Osteocyte (in vitro differentiated cells): ENCODE data around the gene STAG3. TPM values are rescaled to one million over a fixed set of nuclear protein-coding genes. Genes with fewer than 3 reads are reported as not detected.
"Not testable (repeated sequence)": the region's sequence is repeated elsewhere in the genome, so short reads cannot be mapped to it uniquely, and the experiment has no call there.

Experiments used
- DNase-seq: peaks from one replicate; pipeline ENCODE4 v3.0.0; 2021; ENCODE audit warnings: mixed read lengths; ENCODE audit not compliant: unreplicated experiment; ENCODE audit errors: extremely low spot score
- H3K27ac Mint-ChIP-seq: one replicate; pipeline ENCODE4 v1.8.0; 2021; ENCODE audit warnings: mild to moderate bottlenecking, mixed read lengths; ENCODE audit not compliant: unreplicated experiment
- H3K27me3 Mint-ChIP-seq: one replicate; pipeline ENCODE4 v1.8.0; 2021; ENCODE audit warnings: mixed read lengths; ENCODE audit not compliant: unreplicated experiment
- H3K36me3 Mint-ChIP-seq: one replicate; pipeline ENCODE4 v1.8.0; 2021; ENCODE audit warnings: mixed read lengths; ENCODE audit not compliant: unreplicated experiment
- H3K4me1 Mint-ChIP-seq: one replicate; pipeline ENCODE4 v1.8.0; 2021; ENCODE audit warnings: mixed read lengths; ENCODE audit not compliant: unreplicated experiment
- H3K4me3 Mint-ChIP-seq: one replicate; pipeline ENCODE4 v1.8.0; 2021; ENCODE audit warnings: mild to moderate bottlenecking, moderate library complexity, mixed read lengths; ENCODE audit not compliant: unreplicated experiment
- H3K9me3 Mint-ChIP-seq: one replicate; pipeline ENCODE4 v1.8.0; 2021; ENCODE audit warnings: mixed read lengths; ENCODE audit not compliant: unreplicated experiment
- CTCF ChIP-seq: fragments of 200-600 bp; sonication (generic); IDR thresholded peaks from 2 replicates; pipeline ENCODE4 v1.5.0; 2021; ENCODE audit warnings: antibody characterized with exemption, mild to moderate bottlenecking, moderate library complexity
- total RNA-seq: library from RNA; stranded (reverse); gene quantifications from 2 replicates; pipeline ENCODE4 v1.2.1, GENCODE V29; 2021

The STAG3 gene
- total RNA-seq, 1 donor from 2014 or later, result 1.5 TPM

- Mint-ChIP-seq H3K27me3 (peaks cover 19% of the 10 kb centered on the region), H3K27ac (no peak overlapping the region), H3K9me3 (no peaks in the 10 kb centered on the region), H3K4me3 (no peak overlapping the region), H3K36me3 (no peaks in the 10 kb centered on the region), H3K4me1 (peaks cover 5% of the 10 kb centered on the region)
- no peak for TF ChIP-seq CTCF
- no peak for DNase-seq
Measured at GRCh38 chr7:100192969-100193368, 15.3 kb downstream of the STAG3 start.

GRCh38 chr7:100195222-100195621 lies 17.5 kb downstream of the STAG3 start:
- TF ChIP-seq CTCF, result no peak
- H3K27me3 Mint-ChIP-seq, result peaks cover 32% of the 10 kb centered on the region

GRCh38 chr7:100195901-100196322 lies 18.2 kb downstream of the STAG3 start:
- not testable (repeated sequence) for DNase-seq, H3K27ac Mint-ChIP-seq, H3K36me3 Mint-ChIP-seq, H3K4me1 Mint-ChIP-seq, H3K4me3 Mint-ChIP-seq, H3K9me3 Mint-ChIP-seq
- H3K27me3 Mint-ChIP-seq, result peaks cover 39% of the 10 kb centered on the region

More at GRCh38 chr7:100195222-100195621, 17.5 kb downstream of the STAG3 start:
- no peak for DNase-seq
- Mint-ChIP-seq H3K36me3 (no peaks in the 10 kb centered on the region), H3K4me3 (no peak overlapping the region), H3K9me3 (no peaks in the 10 kb centered on the region), H3K4me1 (peaks cover 4% of the 10 kb centered on the region), H3K27ac (no peak overlapping the region)

- no peak overlapping the region for H3K4me3 Mint-ChIP-seq
- H3K27ac Mint-ChIP-seq, result no peak overlapping the region
- DNase-seq, result no peak
- no peaks in the 10 kb centered on the region for H3K9me3 Mint-ChIP-seq
- H3K27me3 Mint-ChIP-seq, result peaks cover 56% of the 10 kb centered on the region
- no peaks in the 10 kb centered on the region for H3K36me3 Mint-ChIP-seq
- H3K4me1 Mint-ChIP-seq, result no peaks in the 10 kb centered on the region
- no peak for TF ChIP-seq CTCF
Measured at GRCh38 chr7:100198266-100198665, 20.5 kb downstream of the STAG3 start.

DNA sequence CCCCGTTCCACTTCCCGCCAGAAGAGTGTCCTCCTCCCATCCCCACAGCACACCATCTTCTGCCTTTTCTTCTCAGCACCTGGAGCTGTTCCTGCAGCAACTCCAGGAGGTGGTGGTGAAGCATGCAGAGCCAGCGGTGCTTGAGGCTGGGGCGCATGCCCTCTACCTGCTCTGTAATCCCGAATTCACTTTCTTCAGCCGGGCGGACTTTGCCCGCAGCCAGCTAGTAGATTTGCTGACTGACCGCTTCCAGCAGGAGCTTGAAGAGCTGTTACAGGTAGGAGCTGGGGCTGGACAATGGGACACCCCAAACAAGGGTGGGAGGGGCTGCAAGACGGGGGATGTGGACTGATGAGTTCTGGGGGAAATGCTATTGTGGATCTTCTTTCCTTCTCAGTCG lies 23.0 kb downstream of the STAG3 start:
- Mint-ChIP-seq H3K27me3 (peaks cover 63% of the 10 kb centered on the region), H3K4me1 (no peaks in the 10 kb centered on the region), H3K36me3 (no peaks in the 10 kb centered on the region), H3K27ac (no peak overlapping the region), H3K4me3 (no peak overlapping the region), H3K9me3 (no peaks in the 10 kb centered on the region)
- TF ChIP-seq CTCF, result no peak
- no peak for DNase-seq

DNA sequence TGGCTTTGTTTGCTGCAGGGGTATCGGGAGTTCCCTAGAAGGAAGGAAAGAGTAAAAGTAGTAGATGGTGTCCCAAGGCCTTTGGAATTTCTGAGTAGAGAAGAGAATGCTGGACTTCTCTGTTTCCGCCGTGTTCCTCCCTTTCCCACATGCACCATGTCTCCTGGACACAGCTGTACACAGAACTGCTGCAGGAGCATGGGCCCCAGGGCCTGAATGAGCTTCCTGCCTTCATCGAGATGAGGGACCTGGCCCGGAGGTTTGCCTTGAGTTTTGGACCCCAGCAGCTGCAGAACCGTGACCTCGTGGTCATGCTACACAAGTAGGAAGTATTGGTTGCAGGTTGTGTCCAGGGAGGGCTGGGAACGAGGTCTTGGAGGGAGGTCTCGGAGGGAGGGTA lies 26.7 kb downstream of the STAG3 start:
- Mint-ChIP-seq H3K4me3 (no peak overlapping the region), H3K4me1 (no peaks in the 10 kb centered on the region), H3K27ac (no peak overlapping the region), H3K9me3 (no peaks in the 10 kb centered on the region), H3K36me3 (no peaks in the 10 kb centered on the region), H3K27me3 (peaks cover 58% of the 10 kb centered on the region)
- TF ChIP-seq CTCF, result no peak
- no peak for DNase-seq
